Mesothelial cell of epicardium (in vitro differentiated cells): Measurements from ENCODE around the gene UBC. TPM values are rescaled to one million over a fixed set of nuclear protein-coding genes. Genes with fewer than 3 reads are reported as not detected.
A peak's percentile ranks its signal among the peaks of the same experiment; 100 is the strongest.
"Not testable (repeated sequence)": the region's sequence is repeated elsewhere in the genome, so short reads cannot be mapped to it uniquely, and the experiment has no call there.

ENCODE experiments used
- DNase-seq, 2 experiments: peaks; one replicate each; pipeline ENCODE4 v3.0.0; 2021; ENCODE audit warnings: low spot score in 2 of 2; ENCODE audit not compliant: unreplicated experiment in 2 of 2
- H3K27ac Mint-ChIP-seq: 2 replicates; pipeline ENCODE4 v1.8.0; 2021; ENCODE audit warnings: mixed read lengths
- H3K27me3 Mint-ChIP-seq: 2 replicates; pipeline ENCODE4 v1.8.0; 2021; ENCODE audit warnings: low read depth, mixed read lengths
- H3K36me3 Mint-ChIP-seq: 2 replicates; pipeline ENCODE4 v1.8.0; 2021; ENCODE audit warnings: mixed read lengths
- H3K4me1 Mint-ChIP-seq: 2 replicates; pipeline ENCODE4 v1.8.0; 2021; ENCODE audit warnings: mixed read lengths
- H3K4me3 Mint-ChIP-seq: 2 replicates; pipeline ENCODE4 v1.8.0; 2021; ENCODE audit warnings: mild to moderate bottlenecking, moderate library complexity, mixed read lengths
- H3K9me3 Mint-ChIP-seq: 2 replicates; pipeline ENCODE4 v1.8.0; 2021; ENCODE audit warnings: mixed read lengths
- CTCF ChIP-seq: fragments of 200-600 bp; sonication (generic); IDR thresholded peaks from one replicate; pipeline ENCODE4 v1.5.0; 2021; ENCODE audit warnings: antibody characterized with exemption; ENCODE audit not compliant: unreplicated experiment
- total RNA-seq: library from RNA; stranded (reverse); gene quantifications from 3 replicates; pipeline ENCODE4 v1.2.1, GENCODE V29; 2021

The UBC gene
- total RNA-seq, 1 donor from 2014 or later = 718 TPM

- peak; percentile 67 for TF ChIP-seq CTCF
- no peaks in the 10 kb centered on the region for H3K27me3 Mint-ChIP-seq
- H3K9me3 Mint-ChIP-seq = no peaks in the 10 kb centered on the region
- peaks cover 72% of the 10 kb centered on the region for H3K4me1 Mint-ChIP-seq
- peak overlapping the region; percentile 100 for H3K27ac Mint-ChIP-seq
- peak overlapping the region; percentile 99 for H3K4me3 Mint-ChIP-seq
- H3K36me3 Mint-ChIP-seq = peaks cover 32% of the 10 kb centered on the region
- peak; percentile 72 to 82 for DNase-seq
These were observed 717 bp downstream of the UBC start for GRCh38 chr12:124913474-124914391.

- not testable (repeated sequence) for H3K27me3 Mint-ChIP-seq, H3K9me3 Mint-ChIP-seq, DNase-seq
- Mint-ChIP-seq H3K4me3 (peak overlapping the region; percentile 99), H3K36me3 (peaks cover 32% of the 10 kb centered on the region), H3K27ac (peak overlapping the region; percentile 100), H3K4me1 (peaks cover 61% of the 10 kb centered on the region)
These were observed 1.7 kb downstream of the UBC start for GRCh38 chr12:124912529-124913287.

GRCh38 chr12:124911521-124911920 lies 2.9 kb downstream of the UBC start:
- not testable (repeated sequence) for DNase-seq, H3K27ac Mint-ChIP-seq, H3K9me3 Mint-ChIP-seq, H3K27me3 Mint-ChIP-seq
- Mint-ChIP-seq H3K36me3 (peaks cover 32% of the 10 kb centered on the region), H3K4me1 (peaks cover 53% of the 10 kb centered on the region), H3K4me3 (peak overlapping the region; percentile 36)

- H3K27ac Mint-ChIP-seq = peak overlapping the region; percentile 49
- H3K4me1 Mint-ChIP-seq = peaks cover 51% of the 10 kb centered on the region
- H3K27me3 Mint-ChIP-seq = no peaks in the 10 kb centered on the region
- no peak for DNase-seq
- peak overlapping the region; percentile 33 for H3K4me3 Mint-ChIP-seq
- H3K9me3 Mint-ChIP-seq = no peaks in the 10 kb centered on the region
- no peak for TF ChIP-seq CTCF
- H3K36me3 Mint-ChIP-seq = peaks cover 32% of the 10 kb centered on the region
These were observed 3.6 kb downstream of the UBC start for GRCh38 chr12:124910561-124911478.

- Mint-ChIP-seq H3K4me1 (peaks cover 47% of the 10 kb centered on the region), H3K9me3 (no peaks in the 10 kb centered on the region), H3K4me3 (no peak overlapping the region), H3K27me3 (no peaks in the 10 kb centered on the region), H3K36me3 (peaks cover 32% of the 10 kb centered on the region), H3K27ac (peak overlapping the region; percentile 47)
- TF ChIP-seq CTCF = no peak
- DNase-seq = no peak
These were observed 4.5 kb downstream of the UBC start for GRCh38 chr12:124909831-124910560.
